Measurements from ENCODE around the gene POGLUT2.
A peak's percentile ranks its signal among the peaks of the same experiment; 100 is the strongest.

Gene POGLUT2

DNA sequence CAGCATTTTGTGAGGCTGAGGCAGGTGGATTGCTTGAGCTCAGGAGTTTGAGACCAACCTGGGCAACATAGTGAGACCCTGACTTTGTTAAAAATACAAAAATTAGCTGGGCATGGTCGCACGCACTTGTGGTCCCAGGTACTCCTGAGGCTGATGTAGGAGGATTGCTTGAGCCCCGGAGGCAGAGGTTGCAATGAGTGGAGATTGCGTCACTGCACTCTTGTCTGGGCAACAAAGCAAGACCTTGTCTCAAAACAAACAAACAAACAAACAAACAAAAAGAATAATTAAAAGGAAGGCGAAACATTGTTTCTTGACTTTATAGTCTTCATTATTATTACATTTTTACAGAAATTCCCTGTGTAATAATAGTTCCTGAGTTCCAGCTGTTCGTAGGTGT is 16.0 kb upstream of the POGLUT2 start:
- POLR2A ChIA-PET: interaction anchor here (1.4 to 1.9 kb wide), 2 partner anchors 14 to 31 kb away, joined by 3 to 6 read pairs; partner anchors contain the start of gene ERCC5
- CTCF ChIA-PET: no interaction called here
- DNase-seq (ENCODE audit: extremely low spot score): no peak
- TF ChIP-seq ARNT (IDR thresholded peaks at IDR 0.05) (no peak), FOXM1 (IDR thresholded peaks at IDR 0.05; ENCODE audit: borderline replicate concordance) (no peak), SUZ12 (IDR thresholded peaks at IDR 0.05) (no peak), L3MBTL2 (conservative IDR thresholded peaks at IDR 0.05) (no peak), PKNOX1 (IDR thresholded peaks at IDR 0.05) (no peak), ELF4 (IDR thresholded peaks at IDR 0.05) (no peak), ZNF384 (IDR thresholded peaks at IDR 0.05) (no peak), TARDBP (IDR thresholded peaks at IDR 0.05) (no peak), SP1 (IDR thresholded peaks at IDR 0.05) (no peak), HDGF (IDR thresholded peaks at IDR 0.05; ENCODE audit: borderline replicate concordance) (no peak), BHLHE40 (IDR thresholded peaks at IDR 0.05; ENCODE audit: borderline replicate concordance) (no peak), CTBP1 (IDR thresholded peaks at IDR 0.05; ENCODE audit: borderline replicate concordance) (no peak), LEF1 (IDR thresholded peaks at IDR 0.05; ENCODE audit: borderline replicate concordance) (no peak), FOXK2 (IDR thresholded peaks at IDR 0.05) (no peak)

GRCh38 chr13:102814025-102814607 is 15.3 kb upstream of the POGLUT2 start:
- POLR2A ChIA-PET: interaction anchor here (1.4 to 1.9 kb wide), 3 partner anchors 14 to 41 kb away, joined by 3 to 6 read pairs (median 5); partner anchors contain the start of genes ERCC5 and TEX30
- TF ChIP-seq FOXK2 (IDR thresholded peaks at IDR 0.05) (no peak), NFRKB (IDR thresholded peaks at IDR 0.05) (no peak), SP1 (IDR thresholded peaks at IDR 0.05) (no peak), LEF1 (IDR thresholded peaks at IDR 0.05; ENCODE audit: borderline replicate concordance) (no peak), TARDBP (IDR thresholded peaks at IDR 0.05) (no peak), BHLHE40 (IDR thresholded peaks at IDR 0.05; ENCODE audit: borderline replicate concordance) (no peak), CTBP1 (IDR thresholded peaks at IDR 0.05; ENCODE audit: borderline replicate concordance) (no peak), PKNOX1 (IDR thresholded peaks at IDR 0.05) (no peak), L3MBTL2 (conservative IDR thresholded peaks at IDR 0.05) (no peak), ELF4 (IDR thresholded peaks at IDR 0.05) (no peak), SUZ12 (IDR thresholded peaks at IDR 0.05) (no peak), FOXM1 (IDR thresholded peaks at IDR 0.05; ENCODE audit: borderline replicate concordance) (no peak), ARNT (IDR thresholded peaks at IDR 0.05) (no peak), ZNF384 (IDR thresholded peaks at IDR 0.05) (no peak), FOXA1 (IDR thresholded peaks at IDR 0.05) (no peak), HDGF (IDR thresholded peaks at IDR 0.05; ENCODE audit: borderline replicate concordance) (no peak)
- no peak for DNase-seq (ENCODE audit: extremely low spot score)
- CTCF ChIA-PET: no interaction called here

DNA sequence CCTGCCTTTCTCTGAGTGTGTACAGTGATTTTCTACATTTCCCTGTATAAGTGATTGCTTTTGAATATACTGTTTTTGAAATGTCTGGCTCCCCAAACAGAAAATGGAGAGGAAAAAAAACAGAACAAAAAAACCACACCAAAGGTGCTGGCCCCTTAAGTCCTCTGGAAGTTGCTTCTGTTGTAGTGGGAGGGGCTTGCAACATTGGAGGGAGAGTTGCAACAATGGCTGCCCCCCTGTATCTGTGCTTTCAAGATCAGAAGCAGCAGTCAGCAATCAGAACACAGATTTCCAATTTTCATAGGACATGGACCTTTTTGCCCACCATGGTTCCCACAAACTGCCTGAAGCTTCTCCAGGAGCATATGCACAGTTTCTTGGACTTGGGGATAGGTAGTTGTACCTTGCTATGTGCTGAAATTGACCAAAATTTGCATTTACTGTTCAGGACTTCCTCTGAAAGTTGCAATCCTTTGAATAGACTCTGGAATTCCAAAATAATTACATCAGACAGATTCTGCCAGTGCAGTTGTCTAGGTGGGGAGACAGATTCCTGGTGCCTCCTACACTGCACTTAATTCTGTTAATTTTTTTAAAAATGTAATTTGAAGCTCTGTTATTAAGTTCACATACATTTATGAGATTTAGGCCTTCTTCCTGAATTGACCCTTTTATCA is 14.0 kb upstream of the POGLUT2 start:
- CTCF ChIA-PET: interaction anchor here (0.6 kb wide), 1 partner anchor 11 kb away, joined by 3 read pairs; no protein-coding TSS in a partner anchor
- POLR2A ChIA-PET: interaction anchor here (1.6 kb wide), 1 partner anchor 39 kb away, joined by 5 read pairs; the partner anchor contains the start of gene TEX30
- peak; percentile 5 for DNase-seq (ENCODE audit: extremely low spot score)
- no peak for TF ChIP-seq L3MBTL2 (conservative IDR thresholded peaks at IDR 0.05)
- TF ChIP-seq FOXA1 (IDR thresholded peaks at IDR 0.05): no peak
- TF ChIP-seq SUZ12 (IDR thresholded peaks at IDR 0.05): no peak
- TF ChIP-seq ARNT (IDR thresholded peaks at IDR 0.05): no peak
- TF ChIP-seq ZNF384 (IDR thresholded peaks at IDR 0.05): no peak
- TF ChIP-seq FOXK2 (IDR thresholded peaks at IDR 0.05): no peak
- TF ChIP-seq HDGF (IDR thresholded peaks at IDR 0.05; ENCODE audit: borderline replicate concordance): no peak
- no peak for TF ChIP-seq LEF1 (IDR thresholded peaks at IDR 0.05; ENCODE audit: borderline replicate concordance)
- no peak for TF ChIP-seq SP1 (IDR thresholded peaks at IDR 0.05)
- TF ChIP-seq CTBP1 (IDR thresholded peaks at IDR 0.05; ENCODE audit: borderline replicate concordance): no peak
- no peak for TF ChIP-seq BHLHE40 (IDR thresholded peaks at IDR 0.05; ENCODE audit: borderline replicate concordance)

GRCh38 chr13:102807699-102808098 is 8.9 kb upstream of the POGLUT2 start:
- ChIA-PET CTCF (no interaction called here), POLR2A (no interaction called here)
- no peak for DNase-seq (ENCODE audit: extremely low spot score)
- TF ChIP-seq FOXK2 (IDR thresholded peaks at IDR 0.05): no peak
- no peak for TF ChIP-seq TARDBP (IDR thresholded peaks at IDR 0.05)
- TF ChIP-seq SUZ12 (IDR thresholded peaks at IDR 0.05): no peak
- no peak for TF ChIP-seq CTBP1 (IDR thresholded peaks at IDR 0.05; ENCODE audit: borderline replicate concordance)
- TF ChIP-seq PKNOX1 (IDR thresholded peaks at IDR 0.05): no peak
- no peak for TF ChIP-seq SP1 (IDR thresholded peaks at IDR 0.05)
- TF ChIP-seq LEF1 (IDR thresholded peaks at IDR 0.05; ENCODE audit: borderline replicate concordance): no peak
- no peak for TF ChIP-seq FOXA1 (IDR thresholded peaks at IDR 0.05)
- no peak for TF ChIP-seq NFRKB (IDR thresholded peaks at IDR 0.05)
- TF ChIP-seq ELF4 (IDR thresholded peaks at IDR 0.05): no peak
- no peak for TF ChIP-seq ARNT (IDR thresholded peaks at IDR 0.05)
- no peak for TF ChIP-seq BHLHE40 (IDR thresholded peaks at IDR 0.05; ENCODE audit: borderline replicate concordance)
- no peak for TF ChIP-seq ZNF384 (IDR thresholded peaks at IDR 0.05)
- no peak for TF ChIP-seq HDGF (IDR thresholded peaks at IDR 0.05; ENCODE audit: borderline replicate concordance)
- TF ChIP-seq FOXM1 (IDR thresholded peaks at IDR 0.05; ENCODE audit: borderline replicate concordance): no peak
- no peak for TF ChIP-seq L3MBTL2 (conservative IDR thresholded peaks at IDR 0.05)

DNA sequence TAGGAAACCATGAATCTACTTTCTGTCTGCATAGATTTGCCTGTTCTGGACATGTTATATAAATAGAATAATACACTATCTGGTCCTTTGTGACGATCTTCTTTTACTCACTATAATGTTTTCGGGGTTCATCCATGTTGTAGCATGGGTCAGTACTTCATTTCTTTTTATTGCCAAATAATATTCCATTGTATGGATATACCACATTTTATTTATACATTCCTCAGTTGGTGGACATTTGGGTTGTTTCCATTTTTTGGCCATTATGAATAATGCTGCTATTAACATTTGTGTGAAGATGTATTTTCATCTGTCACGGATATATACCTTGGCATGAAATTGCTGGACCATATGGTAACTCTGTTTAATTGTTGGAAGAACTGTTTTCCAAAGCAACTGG is 6.9 kb upstream of the POGLUT2 start:
- ChIA-PET CTCF (no interaction called here), POLR2A (no interaction called here)
- DNase-seq (ENCODE audit: extremely low spot score): no peak
- TF ChIP-seq SUZ12 (IDR thresholded peaks at IDR 0.05): no peak
- no peak for TF ChIP-seq L3MBTL2 (conservative IDR thresholded peaks at IDR 0.05)
- no peak for TF ChIP-seq NFRKB (IDR thresholded peaks at IDR 0.05)
- no peak for TF ChIP-seq FOXK2 (IDR thresholded peaks at IDR 0.05)
- no peak for TF ChIP-seq ELF4 (IDR thresholded peaks at IDR 0.05)
- TF ChIP-seq CTBP1 (IDR thresholded peaks at IDR 0.05; ENCODE audit: borderline replicate concordance): no peak
- TF ChIP-seq LEF1 (IDR thresholded peaks at IDR 0.05; ENCODE audit: borderline replicate concordance): no peak
- TF ChIP-seq FOXM1 (IDR thresholded peaks at IDR 0.05; ENCODE audit: borderline replicate concordance): no peak
- no peak for TF ChIP-seq BHLHE40 (IDR thresholded peaks at IDR 0.05; ENCODE audit: borderline replicate concordance)
- TF ChIP-seq PKNOX1 (IDR thresholded peaks at IDR 0.05): no peak
- no peak for TF ChIP-seq ARNT (IDR thresholded peaks at IDR 0.05)
- TF ChIP-seq HDGF (IDR thresholded peaks at IDR 0.05; ENCODE audit: borderline replicate concordance): no peak
